H1 (cell line): ENCODE data around the gene MADD.

Source experiments
- ASH2L ChIP-seq: fragments of 200-600, 300-600 bp; sonication (generic); IDR thresholded peaks from one replicate; pipeline ENCODE4 v1.7.1; 2017; ENCODE audit warnings: low read length
- ATF3 ChIP-seq: IDR thresholded peaks from 2 replicates; pipeline ENCODE4 v1.6.1; 2011; ENCODE audit warnings: low read depth, mild to moderate bottlenecking, low read length; ENCODE audit not compliant: insufficient read depth
- EP300 ChIP-seq, 2 experiments: IDR thresholded peaks; 1 replicate in 1 of 2; 2 replicates in 1 of 2; pipeline ENCODE4 v1.6.1; 2011 to 2012; ENCODE audit warnings: low read depth in 2 of 2, low read length in 2 of 2, mild to moderate bottlenecking in 2 of 2, borderline replicate concordance in 1 of 2, inconsistent platforms in 1 of 2, moderate library complexity in 1 of 2
- EZH2 ChIP-seq: fragments of 200-600 bp; sonication (generic); IDR thresholded peaks from 2 replicates; pipeline ENCODE4 v1.7.1; 2012; ENCODE audit warnings: low read depth, mild to moderate bottlenecking, moderate library complexity, low read length, inconsistent platforms; ENCODE audit not compliant: severe bottlenecking
- KDM1A ChIP-seq: fragments of 200-600, 300-600 bp; sonication (generic); IDR thresholded peaks from 2 replicates; pipeline ENCODE4 v1.7.1; 2016; ENCODE audit warnings: mild to moderate bottlenecking, low read length, borderline replicate concordance
- NRF1 ChIP-seq: IDR thresholded peaks from 2 replicates; pipeline ENCODE4 v1.6.1; 2011; ENCODE audit warnings: mild to moderate bottlenecking, low read depth, low read length, improper control_type of control experiment
- POLR2A ChIP-seq, 2 experiments: IDR thresholded peaks; 1 replicate in 1 of 2; 2 replicates in 1 of 2; pipeline ENCODE4 v1.6.1; 2011; ENCODE audit warnings: low read depth in 2 of 2, low read length in 2 of 2, mild to moderate bottlenecking in 2 of 2; ENCODE audit errors: control extremely low read depth in 1 of 2
- POLR2AphosphoS5 ChIP-seq: IDR thresholded peaks from 2 replicates; pipeline ENCODE4 v1.6.1; 2011; ENCODE audit warnings: low read depth, low read length
- TAF1 ChIP-seq: IDR thresholded peaks from 2 replicates; pipeline ENCODE4 v1.6.1; 2011; ENCODE audit warnings: mild to moderate bottlenecking, low read depth, low read length
- USF2 ChIP-seq: IDR thresholded peaks from 2 replicates; pipeline ENCODE4 v1.6.1; 2011; ENCODE audit warnings: low read length, improper control_type of control experiment
- YY1 ChIP-seq: IDR thresholded peaks from 2 replicates; pipeline ENCODE4 v1.6.1; 2011; ENCODE audit warnings: low read depth, mild to moderate bottlenecking, low read length
- ZNF274 ChIP-seq: IDR thresholded peaks from 2 replicates; pipeline ENCODE4 v1.7.0; 2012; ENCODE audit warnings: low read length, borderline replicate concordance; ENCODE audit errors: extremely low read depth
- TF ChIP-seq, protein P1 (sequence below), 3 experiments: IDR thresholded peaks; 1 replicate in 2 of 3; 2 replicates in 1 of 3; pipeline versions ENCODE4 v1.5.1 to v1.6.1; 2011; ENCODE audit warnings: low read length in 3 of 3, mild to moderate bottlenecking in 3 of 3, inconsistent platforms in 2 of 3, low read depth in 1 of 3, moderate library complexity in 1 of 3; ENCODE audit not compliant: insufficient read depth in 1 of 3; ENCODE audit errors: control extremely low read depth in 1 of 3

GRCh38 chr11:47251751-47252150 is 18.2 kb upstream of the MADD start:
- TF ChIP-seq, protein P1, sequence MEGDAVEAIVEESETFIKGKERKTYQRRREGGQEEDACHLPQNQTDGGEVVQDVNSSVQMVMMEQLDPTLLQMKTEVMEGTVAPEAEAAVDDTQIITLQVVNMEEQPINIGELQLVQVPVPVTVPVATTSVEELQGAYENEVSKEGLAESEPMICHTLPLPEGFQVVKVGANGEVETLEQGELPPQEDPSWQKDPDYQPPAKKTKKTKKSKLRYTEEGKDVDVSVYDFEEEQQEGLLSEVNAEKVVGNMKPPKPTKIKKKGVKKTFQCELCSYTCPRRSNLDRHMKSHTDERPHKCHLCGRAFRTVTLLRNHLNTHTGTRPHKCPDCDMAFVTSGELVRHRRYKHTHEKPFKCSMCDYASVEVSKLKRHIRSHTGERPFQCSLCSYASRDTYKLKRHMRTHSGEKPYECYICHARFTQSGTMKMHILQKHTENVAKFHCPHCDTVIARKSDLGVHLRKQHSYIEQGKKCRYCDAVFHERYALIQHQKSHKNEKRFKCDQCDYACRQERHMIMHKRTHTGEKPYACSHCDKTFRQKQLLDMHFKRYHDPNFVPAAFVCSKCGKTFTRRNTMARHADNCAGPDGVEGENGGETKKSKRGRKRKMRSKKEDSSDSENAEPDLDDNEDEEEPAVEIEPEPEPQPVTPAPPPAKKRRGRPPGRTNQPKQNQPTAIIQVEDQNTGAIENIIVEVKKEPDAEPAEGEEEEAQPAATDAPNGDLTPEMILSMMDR (IDR thresholded peaks at IDR 0.05; ENCODE audit: control extremely low read depth in 1 of 3, insufficient read depth in 1 of 3, low read depth in 1 of 3, low read length in 3 of 3), result no peak
- TF ChIP-seq NRF1 (no peak), POLR2AphosphoS5 (no peak), ZNF274 (no peak), POLR2A (IDR thresholded peaks at IDR 0.05; ENCODE audit: control extremely low read depth in 1 of 2, low read depth in 2 of 2, low read length in 2 of 2) (no peak), EP300 (IDR thresholded peaks at IDR 0.05; ENCODE audit: borderline replicate concordance in 1 of 2, low read depth in 2 of 2, low read length in 2 of 2) (no peak), TAF1 (no peak), YY1 (no peak), EZH2 (no peak), ASH2L (no peak), ATF3 (no peak), USF2 (no peak), KDM1A (no peak)
